T-helper 9 cell (primary cell): ENCODE results near the gene KIAA0513.
"Not testable (repeated sequence)": the region's sequence is repeated elsewhere in the genome, so short reads cannot be mapped to it uniquely, and the experiment has no call there.

Source experiments
- DNase-seq: peaks from one replicate; pipeline ENCODE4 v3.0.0-alpha.2; 2020

Gene KIAA0513

DNA sequence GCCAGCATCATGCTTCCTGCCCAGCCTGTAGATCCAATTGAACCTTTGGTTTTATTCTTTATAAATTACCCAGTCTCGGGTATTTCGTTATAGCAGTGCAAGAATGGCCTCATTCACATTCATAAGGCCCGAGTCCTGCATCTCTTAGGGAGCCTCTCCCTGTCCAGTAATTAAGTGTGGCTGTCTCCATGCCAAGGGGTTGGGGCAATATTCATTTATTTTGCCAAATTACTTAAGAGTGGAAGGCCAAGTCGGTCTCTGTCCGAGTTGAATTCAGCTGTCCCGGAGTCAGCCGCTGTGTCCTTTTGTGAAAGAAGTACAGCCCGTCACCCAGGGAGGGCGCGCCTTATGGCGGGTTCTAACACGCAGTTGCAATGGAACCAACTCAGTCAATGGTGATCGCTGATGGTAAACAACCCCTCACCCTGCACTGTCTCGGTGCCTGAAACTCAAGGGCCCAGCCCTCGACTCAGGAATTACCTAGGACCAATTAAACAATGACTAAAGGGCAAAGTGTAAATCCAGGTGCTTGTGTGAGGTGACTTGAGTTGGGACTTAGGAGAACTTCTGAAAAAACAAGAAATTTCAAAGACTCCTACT, 22.2 kb downstream of the KIAA0513 start:
- no peak for DNase-seq

DNA sequence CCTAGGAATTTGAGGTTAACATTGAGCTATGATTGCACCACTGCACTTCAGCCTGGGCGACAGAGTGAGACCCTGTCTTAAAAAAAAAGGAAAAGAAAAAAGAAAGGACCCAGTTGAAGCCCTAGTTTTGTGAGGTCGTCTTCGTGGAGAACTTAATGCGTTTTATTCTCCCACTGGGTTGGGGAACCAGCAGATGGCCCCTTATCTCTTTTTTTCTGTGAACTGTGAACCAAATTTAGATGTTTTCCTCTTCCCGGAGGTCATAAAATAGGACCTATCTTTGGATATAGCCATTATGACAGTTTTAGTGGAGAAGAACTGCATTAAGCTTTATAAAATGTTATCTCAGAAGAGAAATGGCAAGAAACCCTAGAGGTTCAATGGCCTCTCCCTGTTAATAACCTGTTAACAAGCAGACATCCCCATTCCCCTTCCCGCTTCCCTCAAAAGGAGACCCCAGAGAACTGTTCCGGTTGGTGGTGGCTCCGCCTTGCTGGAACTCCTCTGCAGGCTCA, 23.5 kb downstream of the KIAA0513 start:
- DNase-seq: no peak

GRCh38 chr16:85051683-85052082, 24.1 kb downstream of the KIAA0513 start:
- DNase-seq: no peak

GRCh38 chr16:85052536-85052935, 24.9 kb downstream of the KIAA0513 start:
- no peak for DNase-seq

- DNase-seq: not testable (repeated sequence)
These were observed 26.7 kb downstream of the KIAA0513 start for GRCh38 chr16:85054321-85054720.

GRCh38 chr16:85054948-85055492, 27.4 kb downstream of the KIAA0513 start:
- DNase-seq: no peak

- peak; percentile 65 for DNase-seq
These were observed 28.1 kb downstream of the KIAA0513 start for GRCh38 chr16:85055493-85056210.

DNA sequence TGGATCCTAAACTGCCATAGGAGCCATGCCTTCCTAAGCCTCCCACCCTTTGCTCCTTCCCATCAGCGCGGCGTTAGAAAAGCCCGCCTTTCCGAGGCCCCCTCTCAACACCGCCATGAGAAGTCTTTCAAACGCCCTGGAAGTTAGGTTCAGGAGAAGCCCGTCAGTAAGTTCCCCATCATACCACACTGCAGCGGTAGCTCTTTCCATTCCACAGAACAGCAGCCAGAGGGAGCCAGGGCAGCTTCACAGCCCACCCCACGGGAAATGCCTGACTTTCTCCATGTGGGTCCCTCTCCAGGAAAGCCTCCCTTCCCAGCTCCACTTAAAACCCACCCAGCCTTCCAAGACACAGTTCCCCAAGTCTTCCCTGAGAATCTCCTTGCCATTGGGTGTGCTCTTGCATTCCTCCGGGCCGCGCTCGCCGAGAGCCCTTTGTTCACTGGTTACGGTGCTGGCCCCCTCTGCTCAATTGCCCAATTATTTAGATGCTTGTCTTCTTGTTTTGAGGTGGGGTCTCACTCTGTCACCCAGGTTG, 28.7 kb downstream of the KIAA0513 start:
- no peak for DNase-seq

DNA sequence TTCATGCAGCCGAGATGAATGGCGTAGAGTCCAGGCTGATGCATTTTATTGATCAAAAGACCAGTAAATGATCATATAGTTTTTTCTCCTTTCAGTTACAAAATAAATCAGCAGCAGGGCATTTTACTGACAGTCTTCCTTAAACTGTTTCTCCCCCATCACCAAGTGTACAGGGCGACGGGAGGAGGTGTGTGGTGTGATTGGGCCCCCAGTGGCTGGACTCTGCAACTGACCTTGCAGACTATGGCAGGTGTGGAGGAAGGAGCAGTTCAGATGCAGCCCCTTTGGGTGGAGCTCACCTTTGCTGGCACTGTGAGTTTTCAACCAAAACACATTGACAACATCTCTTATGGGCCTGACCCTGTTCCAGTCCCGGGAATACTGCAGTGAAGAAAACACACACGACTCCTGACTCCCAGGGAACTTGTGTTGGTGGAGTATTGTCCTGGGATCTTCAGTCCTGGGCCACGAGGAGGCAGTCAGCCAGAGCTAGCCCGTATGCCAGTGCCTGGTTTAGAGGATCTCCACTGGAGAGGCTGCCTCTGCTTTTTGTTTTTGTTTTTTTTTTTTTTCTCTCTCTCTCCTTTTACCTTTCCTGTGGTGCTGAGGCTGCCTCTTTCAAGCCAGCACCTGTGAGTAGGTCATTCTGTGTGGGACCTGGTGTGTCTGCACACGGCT, 29.8 kb downstream of the KIAA0513 start:
- no peak for DNase-seq

- no peak for DNase-seq
These were observed 30.4 kb downstream of the KIAA0513 start for GRCh38 chr16:85057948-85058347.

- DNase-seq: no peak
These were observed 31.3 kb downstream of the KIAA0513 start for GRCh38 chr16:85058909-85059308.

DNA sequence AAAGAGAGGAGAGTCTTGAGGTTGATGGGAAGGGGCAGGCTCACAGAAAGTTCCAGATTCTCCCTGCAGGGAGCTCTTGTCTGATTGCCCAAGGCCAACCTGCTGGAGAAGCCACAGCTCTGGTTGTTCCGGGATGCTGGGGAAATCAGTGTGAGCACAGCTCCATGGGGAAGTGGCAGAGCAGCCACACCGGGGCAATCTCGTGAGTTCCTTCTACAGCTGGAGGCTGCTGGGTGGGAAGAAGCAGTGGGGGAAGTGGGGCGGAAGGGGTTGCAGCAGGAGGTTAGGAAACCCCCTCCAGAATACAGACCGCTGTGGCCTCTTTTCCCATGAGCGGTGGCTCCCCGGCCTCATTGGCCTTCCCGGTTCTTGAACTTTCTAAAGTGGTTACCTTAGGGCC, 34.0 kb downstream of the KIAA0513 start:
- no peak for DNase-seq

DNA sequence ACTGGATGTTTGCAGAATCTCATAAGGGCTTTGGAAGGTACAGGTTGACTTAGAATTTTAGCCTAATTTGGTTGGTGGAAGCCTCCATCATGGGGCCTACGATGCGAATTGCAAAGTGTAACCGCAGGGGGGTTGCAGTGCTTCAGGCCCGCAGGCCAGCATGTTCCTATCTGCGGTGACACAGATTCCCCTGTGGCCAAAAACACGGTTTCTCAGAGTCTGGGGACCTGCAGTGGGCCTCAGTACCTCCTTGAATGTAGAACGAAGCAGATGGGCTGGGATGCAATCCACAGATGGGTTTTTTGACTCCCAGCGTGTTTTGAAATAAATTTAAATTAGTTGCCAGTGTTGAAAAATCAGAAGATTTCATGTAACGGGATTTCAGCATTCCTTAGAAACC, 34.7 kb downstream of the KIAA0513 start:
- DNase-seq: no peak

DNA sequence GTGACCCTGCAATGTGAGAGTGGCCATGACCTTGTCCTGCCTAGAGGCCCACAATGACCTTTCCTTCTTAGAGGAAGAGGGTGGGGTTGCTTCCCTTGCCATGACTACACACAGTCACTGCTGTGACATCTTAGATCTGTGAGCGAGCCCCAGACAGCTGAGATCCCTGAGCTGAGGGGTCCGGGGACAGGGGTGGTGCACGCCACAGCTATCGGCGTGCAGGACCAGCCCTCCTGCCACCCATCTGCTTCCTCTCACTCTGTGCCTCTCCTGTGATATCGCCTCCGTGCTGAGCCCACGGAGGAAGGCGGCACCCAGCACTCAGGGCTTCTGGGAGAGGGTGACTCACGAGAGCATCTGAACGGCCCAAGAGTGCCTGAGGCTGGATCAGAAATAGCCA, 35.2 kb downstream of the KIAA0513 start:
- no peak for DNase-seq

DNA sequence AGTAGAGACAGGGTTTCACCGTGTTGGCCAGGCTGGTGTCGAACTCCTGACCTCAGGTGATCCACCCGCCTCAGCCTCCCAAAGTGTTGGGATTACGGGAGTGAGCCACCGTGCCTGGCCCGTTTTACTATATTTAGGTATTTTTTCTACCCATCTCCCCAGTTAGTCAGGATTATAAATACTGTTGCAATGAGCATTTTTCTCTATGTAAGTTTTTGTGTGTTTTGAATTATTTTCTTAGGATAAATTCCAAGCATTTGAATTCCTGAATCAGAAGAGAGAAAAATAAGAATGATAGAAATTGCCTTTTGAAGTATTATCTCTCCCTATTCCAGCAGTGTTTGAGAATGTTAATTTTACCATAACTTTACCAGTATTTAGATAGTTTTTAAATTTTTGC, 36.6 kb downstream of the KIAA0513 start:
- DNase-seq: no peak

DNA sequence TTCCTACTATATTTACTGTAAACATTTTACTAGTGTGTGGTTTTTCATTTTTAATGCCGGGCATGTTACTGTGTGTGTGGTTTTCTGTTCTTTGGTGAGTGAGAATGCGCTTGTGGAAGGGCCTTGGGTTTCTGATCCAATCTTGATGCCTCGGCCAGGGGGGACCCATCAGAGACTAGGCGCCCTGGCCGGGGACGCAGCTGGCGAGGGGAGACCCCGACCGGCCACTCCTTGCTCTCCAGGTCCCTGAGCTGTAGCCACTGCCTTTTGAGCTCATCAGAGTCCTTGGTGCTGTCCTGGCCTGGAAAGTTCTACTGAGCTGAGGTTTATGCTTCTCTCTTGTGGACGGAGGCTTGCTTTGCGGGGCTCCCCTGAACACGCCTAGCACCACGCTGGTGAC, 37.5 kb downstream of the KIAA0513 start:
- no peak for DNase-seq

DNA sequence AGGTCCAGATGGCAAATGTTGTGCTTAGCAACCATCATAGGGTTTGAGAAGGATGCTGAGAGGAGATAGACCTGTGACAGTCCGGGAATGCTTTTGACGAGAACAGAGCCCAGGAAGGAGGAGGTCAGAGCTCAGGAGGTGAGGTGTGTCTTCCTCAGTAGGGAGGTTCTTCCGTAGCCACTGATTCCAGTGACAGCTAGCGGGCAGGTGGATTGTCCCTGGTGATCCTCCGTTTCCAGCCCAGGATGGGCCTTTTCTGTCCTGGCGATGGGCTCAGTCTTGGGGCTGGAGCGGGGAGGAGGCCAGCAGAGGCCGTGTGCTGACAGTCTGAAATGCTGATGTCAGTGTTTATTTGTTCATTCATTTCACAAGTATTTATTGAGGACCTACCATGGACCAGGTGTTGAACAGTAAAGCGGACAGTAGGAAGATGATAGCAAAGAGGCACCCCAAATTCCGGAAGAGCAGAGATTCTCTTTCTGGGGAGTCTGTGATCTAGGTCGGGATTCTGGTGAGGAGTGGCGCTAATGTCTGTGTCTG, 38.8 kb downstream of the KIAA0513 start:
- no peak for DNase-seq

- no peak for DNase-seq
These were observed 39.4 kb downstream of the KIAA0513 start for GRCh38 chr16:85067024-85067423.

DNA sequence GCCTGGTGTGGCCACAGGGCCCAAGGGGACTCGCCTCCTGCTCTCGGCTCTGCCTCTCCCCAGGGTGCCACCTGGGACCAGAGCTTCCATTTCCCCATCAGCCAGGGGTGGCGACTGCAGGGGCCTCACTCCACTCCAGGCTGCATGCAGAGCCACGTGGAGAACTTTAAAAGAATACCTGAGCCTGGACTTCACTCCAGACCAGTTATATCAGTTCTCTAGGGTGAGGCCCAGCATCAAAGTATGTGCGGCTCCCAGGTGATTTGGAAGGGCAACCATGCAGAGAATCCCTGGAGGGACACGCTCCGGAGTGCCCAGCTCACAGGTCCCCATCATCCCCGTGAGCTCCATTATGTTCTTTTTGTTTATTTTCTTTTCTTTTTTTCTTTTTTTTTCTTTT, 39.8 kb downstream of the KIAA0513 start:
- no peak for DNase-seq

GRCh38 chr16:85068746-85069145, 41.2 kb downstream of the KIAA0513 start:
- DNase-seq: no peak

GRCh38 chr16:85069171-85069570, 41.6 kb downstream of the KIAA0513 start:
- DNase-seq: no peak

GRCh38 chr16:85072076-85072860, 44.7 kb downstream of the KIAA0513 start:
- DNase-seq: no peak
